ENCODE results near the gene PRELID2.
"Not testable (repeated sequence)": the region's sequence is repeated elsewhere in the genome, so short reads cannot be mapped to it uniquely, and the experiment has no call there.

PRELID2 gene

GRCh38 chr5:145834917-145835847 is at the start of gene PRELID2:
TSS of gene PRELID2 (minus strand) at chr5:145835342. CDS start at chr5:145835251, 91 bp downstream.
- peak; percentile 79 for DNase-seq

GRCh38 chr5:145874765-145875164 is 39.6 kb upstream of the PRELID2 start:
- no peak for DNase-seq

GRCh38 chr5:145872914-145873313 is 37.8 kb upstream of the PRELID2 start, which contains the start of gene GRXCR2:
TSS of gene GRXCR2 (minus strand) at chr5:145873014. CDS start at chr5:145872968, 46 bp downstream.
- DNase-seq, result no peak

- DNase-seq, result no peak
Measured at GRCh38 chr5:145872486-145872885, 37.3 kb upstream of the PRELID2 start.

- no peak for DNase-seq
Measured at GRCh38 chr5:145869753-145870152, 34.6 kb upstream of the PRELID2 start.

- no peak for DNase-seq
Measured at GRCh38 chr5:145867806-145868205, 32.7 kb upstream of the PRELID2 start.

- DNase-seq, result not testable (repeated sequence)
Measured at GRCh38 chr5:145864432-145864831, 29.3 kb upstream of the PRELID2 start.

- no peak for DNase-seq
Measured at GRCh38 chr5:145863003-145863402, 27.9 kb upstream of the PRELID2 start.

GRCh38 chr5:145859897-145860296 is 24.8 kb upstream of the PRELID2 start:
- no peak for DNase-seq

GRCh38 chr5:145859453-145859852 is 24.3 kb upstream of the PRELID2 start:
- DNase-seq, result no peak

- no peak for DNase-seq
Measured at GRCh38 chr5:145858959-145859358, 23.8 kb upstream of the PRELID2 start.

- DNase-seq, result no peak
Measured at GRCh38 chr5:145856285-145856818, 21.2 kb upstream of the PRELID2 start.

- DNase-seq, result no peak
Measured at GRCh38 chr5:145855763-145856267, 20.7 kb upstream of the PRELID2 start.

GRCh38 chr5:145854651-145855258 is 19.6 kb upstream of the PRELID2 start:
- no peak for DNase-seq

- DNase-seq, result no peak
Measured at GRCh38 chr5:145853781-145854376, 18.7 kb upstream of the PRELID2 start.

GRCh38 chr5:145852990-145853389 is 17.8 kb upstream of the PRELID2 start:
- no peak for DNase-seq

GRCh38 chr5:145848854-145849253 is 13.7 kb upstream of the PRELID2 start:
- no peak for DNase-seq

- no peak for DNase-seq
Measured at GRCh38 chr5:145847499-145848497, 12.7 kb upstream of the PRELID2 start.

- no peak for DNase-seq
Measured at GRCh38 chr5:145846081-145846480, 10.9 kb upstream of the PRELID2 start.

GRCh38 chr5:145841299-145841698 is 6.2 kb upstream of the PRELID2 start:
- DNase-seq, result no peak

GRCh38 chr5:145840458-145841132 is 5.5 kb upstream of the PRELID2 start:
- no peak for DNase-seq

Measured in NCI-H345 (cell line).